Stimulated activated CD4-positive, alpha-beta T cell treated with anti-CD3 and anti-CD28 coated beads, Interleukin-12 subunit alpha, Interleukin-12 subunit beta, amount 100 ng/mL, for 48 hours (primary cell): Measurements from ENCODE around the gene NIPAL4.
"Not testable (repeated sequence)": the region's sequence is repeated elsewhere in the genome, so short reads cannot be mapped to it uniquely, and the experiment has no call there.

Source experiments
- DNase-seq, 3 donors: peaks; one replicate each; pipeline ENCODE4 v3.0.0-alpha.2; 2020; ENCODE audit warnings: low read depth in 2 of 3, low spot score in 1 of 3

The NIPAL4 gene

DNA sequence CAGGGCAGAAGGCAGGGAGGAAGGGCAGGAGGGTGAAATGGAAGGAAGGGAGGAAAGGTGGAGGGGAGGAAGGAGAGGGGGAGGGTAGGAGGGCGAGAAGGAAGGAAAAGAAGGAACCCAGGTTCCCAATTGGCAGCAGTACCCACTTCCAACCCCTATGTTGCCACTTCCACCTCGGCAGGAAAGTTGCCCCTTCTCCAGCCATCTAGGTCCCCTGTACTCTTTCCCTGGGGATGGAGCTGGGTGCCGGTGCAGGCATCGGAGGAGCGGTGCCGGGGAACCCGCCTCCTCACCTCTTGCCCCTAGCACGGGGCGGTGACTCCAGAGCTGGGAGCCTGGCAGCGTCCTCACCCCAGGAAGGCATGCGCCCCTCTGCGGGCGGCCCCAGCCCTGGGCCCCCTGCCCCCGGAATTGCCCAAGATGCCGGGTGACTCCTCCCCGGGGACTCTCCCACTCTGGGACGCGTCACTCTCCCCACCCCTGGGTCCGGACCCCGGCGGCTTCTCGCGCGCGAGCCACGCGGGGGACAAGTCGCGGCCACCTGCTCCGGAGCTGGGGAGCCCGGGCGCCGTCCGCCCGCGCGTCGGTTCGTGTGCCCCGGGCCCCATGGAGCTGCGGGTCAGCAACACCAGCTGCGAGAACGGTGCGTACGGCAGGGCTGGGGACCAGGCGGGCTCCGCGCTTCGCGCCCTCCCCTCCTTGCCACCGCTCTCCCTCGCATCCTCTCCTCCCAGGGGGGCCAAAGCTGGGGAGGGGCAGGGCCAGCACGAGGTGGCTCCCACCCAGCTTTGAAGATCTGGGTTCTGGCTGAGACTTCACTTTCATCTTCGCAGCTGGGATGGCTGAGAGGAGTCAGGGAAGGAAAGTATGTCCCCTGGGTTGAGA lies at the start of gene NIPAL4:
Gene NIPAL4 (plus strand): TSS at position 499 of the 885 bp plus-strand sequence. CDS start 108 bp downstream, at position 607.
- DNase-seq, result peak in 2 of 3 donors; percentile 17 to 27

DNA sequence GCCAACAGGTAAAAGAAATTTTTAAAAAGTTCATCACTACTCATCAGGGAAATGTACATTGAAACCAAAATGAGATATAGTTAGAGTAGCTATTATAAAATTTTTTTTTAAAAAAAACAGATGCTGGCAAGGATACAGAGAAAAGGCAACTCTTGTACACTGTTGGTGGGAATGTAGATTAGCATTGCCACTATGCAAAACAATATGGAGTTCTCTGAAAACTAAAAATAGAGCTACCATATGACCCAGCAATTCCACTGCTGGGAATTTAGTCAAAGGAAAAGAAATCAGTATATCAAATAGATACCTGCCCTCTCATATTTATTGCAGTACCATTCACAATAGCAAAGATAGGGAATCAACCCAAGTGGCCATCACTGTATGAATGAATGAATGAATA lies 44.2 kb upstream of the NIPAL4 start:
- DNase-seq, result no peak

DNA sequence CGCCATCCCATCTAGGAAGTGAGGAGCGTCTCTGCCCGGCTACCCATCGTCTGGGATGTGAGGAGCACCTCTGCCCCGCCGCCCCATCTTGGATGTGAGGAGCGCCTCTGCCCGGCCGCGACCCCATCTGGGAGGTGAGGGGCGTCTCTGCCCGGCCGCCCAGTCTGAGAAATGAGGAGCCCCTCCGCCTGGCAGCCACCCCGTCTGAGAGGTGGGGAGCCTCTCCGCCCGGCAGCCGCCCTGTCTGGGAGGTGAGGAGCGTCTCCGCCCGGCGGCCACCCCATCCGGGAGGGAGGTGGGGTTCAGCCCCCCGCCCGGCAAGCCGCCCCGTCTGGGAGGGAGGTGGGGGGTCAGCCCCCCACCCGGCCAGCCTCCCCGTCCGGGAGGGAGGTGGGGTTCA lies 40.5 kb upstream of the NIPAL4 start:
- not testable (repeated sequence) for DNase-seq

DNA sequence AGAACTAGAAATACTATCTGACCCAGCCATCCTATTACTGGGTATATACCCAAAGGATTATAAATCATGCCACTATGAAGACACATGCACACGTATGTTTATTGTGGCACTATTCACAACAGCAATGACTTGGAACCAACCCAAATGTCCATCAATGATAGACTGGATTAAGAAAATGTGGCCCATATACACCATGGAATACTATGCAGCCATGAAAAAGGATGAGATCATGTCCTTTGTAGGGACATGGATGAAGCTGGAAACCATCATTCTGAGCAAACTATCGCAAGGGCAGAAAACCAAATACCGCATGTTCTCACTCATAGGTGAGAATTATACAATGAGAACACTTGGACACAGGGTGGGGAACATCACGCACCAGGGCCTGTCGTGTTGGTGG lies 30.1 kb upstream of the NIPAL4 start:
- DNase-seq, result not testable (repeated sequence)

DNA sequence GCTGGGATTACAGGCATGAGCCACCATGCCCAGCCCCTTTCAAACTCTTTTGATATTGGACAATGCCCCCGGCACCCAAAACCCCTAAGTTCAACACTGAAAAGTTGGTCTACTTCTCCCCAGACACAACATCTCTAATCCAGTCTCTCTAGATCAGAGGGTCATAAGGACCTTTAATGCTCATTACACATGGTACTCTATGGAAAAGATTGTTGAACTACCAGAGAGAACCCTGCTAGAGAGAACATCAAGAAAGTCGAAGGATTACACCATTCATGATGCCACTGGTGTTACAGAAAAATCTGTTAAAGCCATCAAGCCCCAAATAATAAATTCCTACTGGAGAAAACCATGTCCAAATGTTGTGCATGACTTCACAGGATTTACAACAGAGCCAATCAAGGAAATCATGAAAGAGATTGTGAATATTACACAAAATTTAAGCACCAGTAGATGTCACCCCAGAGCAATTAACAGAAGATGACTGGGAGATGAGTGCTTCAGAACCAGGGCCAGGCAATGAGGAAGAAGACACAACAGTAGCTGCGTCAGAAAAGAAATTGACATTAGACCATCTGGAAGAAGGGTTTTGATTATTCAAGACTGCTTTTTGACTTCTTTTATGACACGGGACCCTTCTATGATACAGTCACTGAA lies 28.3 kb upstream of the NIPAL4 start:
- peak in 1 of 3 donors; percentile 64 for DNase-seq

DNA sequence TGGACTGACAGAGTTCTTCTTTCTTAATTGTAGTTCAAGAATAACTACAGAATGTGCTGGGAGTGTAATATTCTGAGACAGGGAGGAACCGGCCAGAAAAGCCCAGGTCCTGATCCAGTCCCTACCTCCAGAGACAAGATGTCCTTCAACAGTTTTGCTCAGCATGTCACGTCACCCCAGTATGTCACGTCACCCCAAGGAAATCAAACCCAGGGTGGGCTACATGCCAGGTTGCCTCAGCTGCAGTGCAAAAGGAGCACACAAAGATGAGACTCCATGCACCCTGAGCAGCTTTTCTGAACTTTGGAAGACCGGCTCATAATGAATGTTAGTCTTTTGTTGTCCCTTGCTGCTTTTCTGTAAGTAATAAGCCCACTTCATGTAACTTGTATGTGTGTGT lies 25.9 kb upstream of the NIPAL4 start:
- DNase-seq, result no peak

DNA sequence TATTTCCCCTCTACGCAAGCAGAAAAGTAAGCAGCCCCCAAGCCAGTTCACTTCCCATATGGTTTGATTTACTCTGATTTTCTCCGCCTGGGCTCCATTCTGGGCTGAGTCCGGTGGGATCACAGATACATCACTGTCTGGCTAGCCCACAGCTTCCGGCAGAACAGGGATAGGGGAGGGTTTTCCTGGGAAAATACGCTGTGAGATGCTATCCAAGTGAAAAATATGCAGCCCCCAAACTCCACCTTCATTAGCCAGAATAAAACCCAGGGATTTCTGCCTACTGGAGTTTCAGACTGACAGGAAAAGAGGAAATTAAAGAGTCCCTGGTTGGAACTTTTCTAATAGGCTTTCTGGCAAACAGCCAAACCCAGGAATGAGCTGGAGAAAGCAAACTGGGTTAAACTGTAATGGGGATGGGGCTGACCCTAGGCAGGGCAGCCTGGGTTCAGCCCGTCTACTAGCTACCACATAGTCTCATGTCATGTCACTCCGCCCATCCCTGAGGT lies 16.9 kb upstream of the NIPAL4 start:
- no peak for DNase-seq

DNA sequence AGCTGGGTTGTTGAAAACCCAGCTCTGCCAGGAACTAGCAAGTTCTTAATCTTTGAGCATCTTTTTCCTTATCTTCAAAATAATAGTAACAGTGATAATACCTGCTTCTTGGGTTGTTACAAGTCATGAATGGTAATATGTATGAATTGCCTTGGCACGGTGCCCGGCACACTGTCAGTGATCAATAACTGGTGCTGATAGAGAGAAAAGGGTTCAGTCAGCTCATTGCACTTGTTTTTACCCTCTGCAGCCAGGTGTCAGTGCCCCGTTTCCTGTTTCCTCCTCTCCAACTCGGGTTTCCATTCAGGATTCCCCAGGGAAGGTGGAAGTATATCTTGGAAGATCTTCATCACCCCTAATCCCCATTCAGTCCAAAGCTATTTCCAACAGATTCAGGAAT lies 15.8 kb upstream of the NIPAL4 start:
- DNase-seq, result no peak

DNA sequence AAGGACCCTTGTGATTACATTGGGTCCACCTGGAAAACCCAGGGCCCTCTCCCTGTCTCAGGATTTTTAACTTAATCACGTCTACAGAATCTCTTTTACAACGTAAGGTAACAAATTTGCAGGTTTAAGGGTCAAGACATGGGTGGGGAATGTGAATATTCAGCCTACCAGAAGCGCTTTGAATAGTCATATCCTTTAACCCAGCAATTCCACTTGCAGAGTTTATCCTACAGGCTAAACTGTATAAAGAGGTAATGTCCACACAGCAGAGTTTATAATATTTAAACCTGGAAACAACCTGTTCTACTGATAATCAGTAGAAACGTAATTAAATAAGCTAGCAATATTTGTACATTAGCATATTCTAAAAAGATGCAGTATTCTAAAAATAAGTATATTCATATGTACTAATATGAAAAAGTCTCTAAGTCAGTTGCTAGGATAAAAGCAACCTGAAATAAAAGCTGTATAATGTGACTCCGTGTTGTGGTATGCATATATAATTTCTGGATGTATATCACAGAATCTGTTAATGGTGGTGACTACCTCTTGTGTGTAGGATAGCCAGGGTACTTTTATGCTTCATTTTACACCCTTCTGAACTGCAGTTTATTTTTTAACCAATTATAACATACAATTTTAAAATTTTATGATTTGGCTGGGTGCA lies 14.1 kb upstream of the NIPAL4 start:
- no peak for DNase-seq

DNA sequence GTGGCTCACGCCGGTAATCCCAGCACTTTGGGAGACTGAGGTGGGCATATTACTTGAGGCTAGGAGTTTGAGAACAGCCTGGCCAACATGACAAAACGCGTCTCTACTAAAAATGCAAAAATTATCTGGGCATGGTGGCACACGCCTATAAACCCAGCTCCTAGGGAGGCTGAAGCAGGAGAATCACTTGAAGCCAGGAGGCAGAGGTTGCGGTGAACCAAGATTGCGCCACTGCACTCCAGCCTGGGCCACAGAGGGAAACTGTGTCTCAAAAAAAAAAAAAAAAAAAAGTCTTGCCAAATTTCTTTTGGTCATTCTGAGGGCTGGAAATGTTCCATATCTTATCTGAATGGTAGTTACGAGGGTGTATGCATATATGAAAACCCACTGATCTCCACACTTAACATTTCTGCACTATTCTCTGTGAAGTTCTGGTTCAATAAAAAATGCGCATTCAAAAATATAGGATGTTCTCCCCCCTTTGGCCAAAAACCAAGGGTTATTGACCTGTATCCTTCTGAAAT lies 13.5 kb upstream of the NIPAL4 start:
- DNase-seq, result no peak

DNA sequence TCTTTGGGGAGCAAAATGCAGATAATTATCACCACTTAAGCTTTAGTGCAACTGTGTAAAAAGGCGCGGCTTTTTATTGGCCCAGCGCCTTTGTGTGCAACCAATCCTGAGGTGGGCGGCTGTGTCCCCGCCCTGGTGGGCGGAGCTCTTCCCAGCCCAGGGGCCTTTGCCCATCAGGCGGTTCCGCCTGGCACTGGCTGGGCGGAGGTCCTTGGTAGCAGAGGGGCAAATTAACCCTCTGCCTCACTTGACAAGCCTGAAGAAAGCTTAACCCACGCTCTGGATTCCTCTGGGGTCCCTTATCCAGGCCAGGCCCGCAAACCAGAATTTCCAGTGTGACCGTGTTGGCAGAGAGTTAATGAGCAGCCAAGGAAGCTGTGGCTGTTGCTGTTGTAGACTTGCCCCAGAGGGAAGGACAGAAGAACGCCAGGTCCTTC lies 12.8 kb upstream of the NIPAL4 start:
- DNase-seq, result no peak

DNA sequence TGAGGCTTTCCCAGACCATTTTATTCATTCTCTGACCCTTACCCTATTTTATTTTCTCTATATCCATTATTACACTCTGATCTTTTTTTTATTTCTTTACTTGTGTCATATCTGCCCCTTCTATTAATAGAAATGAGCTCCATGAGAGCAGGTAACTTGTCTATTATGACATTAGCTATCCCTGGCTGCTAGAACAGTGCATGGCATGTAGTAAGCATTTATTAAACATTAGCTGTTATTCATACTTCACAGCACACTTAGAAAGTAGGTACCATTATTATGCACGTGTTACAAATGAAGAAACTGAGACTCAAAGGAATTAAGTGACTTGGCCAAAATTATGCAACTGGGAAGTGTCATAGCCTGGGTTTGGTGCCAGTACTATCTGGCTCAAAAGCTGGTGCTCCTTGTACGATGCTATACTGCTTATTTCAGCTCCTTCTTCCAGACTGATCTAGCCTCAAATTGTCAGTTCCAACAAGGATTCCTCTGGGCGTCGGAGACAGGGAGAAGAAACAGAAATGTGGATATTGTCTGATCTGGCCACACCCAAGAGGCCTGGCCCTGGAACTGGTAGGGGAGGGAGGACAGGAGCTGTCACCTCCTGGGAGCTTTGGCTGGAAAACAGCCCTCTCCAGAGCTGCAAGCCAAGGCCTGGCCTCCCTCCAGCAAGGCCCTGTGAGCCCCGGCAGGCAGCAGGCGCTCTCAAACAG lies 10.8 kb upstream of the NIPAL4 start:
- no peak for DNase-seq

DNA sequence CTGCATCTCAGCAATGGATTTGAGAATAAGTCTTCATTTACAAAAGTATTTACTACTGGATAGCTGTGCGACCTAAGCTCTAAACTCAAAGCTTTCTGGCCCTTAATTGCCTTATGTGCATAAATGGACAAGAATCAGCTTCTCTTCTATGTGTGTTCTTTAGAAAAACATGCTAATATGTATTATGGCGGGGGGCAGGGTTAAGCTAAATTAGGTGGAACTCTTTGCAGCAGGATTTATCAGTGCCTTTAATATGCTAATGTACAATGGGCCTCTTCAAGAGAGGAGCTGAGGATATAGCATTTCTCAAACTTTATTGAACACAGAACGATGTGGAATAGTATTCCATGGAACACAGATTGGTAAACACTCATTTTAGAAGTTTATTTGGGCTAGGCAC lies 10.0 kb upstream of the NIPAL4 start:
- DNase-seq, result no peak

DNA sequence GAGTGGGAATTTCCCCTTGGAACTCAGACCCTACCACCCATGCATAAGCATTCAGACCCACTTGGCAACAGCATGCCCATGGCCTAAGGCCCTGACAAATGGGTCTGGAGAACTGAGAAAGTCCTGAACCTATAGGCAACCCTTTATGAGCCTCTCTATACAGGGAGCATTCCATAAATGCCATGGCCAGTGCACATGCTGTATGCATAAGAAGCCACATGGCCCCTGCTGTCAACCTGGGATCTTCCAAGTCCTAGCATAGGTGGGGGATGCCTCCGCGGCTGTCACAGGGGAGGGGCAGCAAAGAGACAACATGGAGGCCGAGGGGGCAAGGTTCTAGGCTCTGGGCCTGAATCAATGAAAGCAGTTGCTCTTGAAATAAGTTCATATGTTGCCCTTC lies 8.2 kb upstream of the NIPAL4 start:
- no peak for DNase-seq

DNA sequence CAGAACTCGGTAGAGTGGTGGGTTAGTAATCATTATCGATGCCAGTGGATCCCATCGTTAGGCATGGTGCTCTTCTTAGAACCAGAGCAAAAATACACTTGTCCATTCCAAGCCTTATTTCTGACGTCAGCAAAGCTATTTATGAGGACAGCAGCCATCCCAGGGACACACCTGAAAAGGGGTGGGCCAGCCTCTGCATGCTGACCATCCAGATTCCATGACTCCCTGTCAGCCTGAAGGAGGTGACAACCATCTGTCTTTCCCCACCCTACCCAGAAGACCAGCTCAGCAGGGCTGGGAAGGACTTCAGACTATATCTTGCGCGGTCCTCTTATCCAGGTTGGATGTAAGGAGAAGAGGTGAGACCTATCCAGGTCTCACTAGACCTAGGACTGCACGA lies 5.7 kb upstream of the NIPAL4 start:
- no peak for DNase-seq

DNA sequence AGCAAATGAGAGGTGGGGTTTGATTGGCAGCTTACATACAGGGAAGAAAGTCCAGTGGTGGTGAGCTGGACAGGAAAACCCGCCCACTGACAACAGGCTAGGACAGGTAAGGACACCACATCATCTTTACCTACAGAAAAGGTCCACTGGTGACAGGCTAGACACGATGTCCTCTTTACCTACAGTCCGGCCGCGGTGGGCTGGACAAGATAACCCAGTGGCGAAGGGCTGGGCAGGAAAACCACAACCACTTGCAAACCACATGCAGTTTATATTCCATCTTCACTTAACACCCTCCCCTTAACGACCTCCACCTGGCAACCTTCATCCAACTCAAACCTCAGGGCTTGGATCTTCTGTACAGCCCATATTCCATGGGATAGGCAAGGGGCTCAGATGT lies 5.0 kb upstream of the NIPAL4 start:
- DNase-seq, result no peak

DNA sequence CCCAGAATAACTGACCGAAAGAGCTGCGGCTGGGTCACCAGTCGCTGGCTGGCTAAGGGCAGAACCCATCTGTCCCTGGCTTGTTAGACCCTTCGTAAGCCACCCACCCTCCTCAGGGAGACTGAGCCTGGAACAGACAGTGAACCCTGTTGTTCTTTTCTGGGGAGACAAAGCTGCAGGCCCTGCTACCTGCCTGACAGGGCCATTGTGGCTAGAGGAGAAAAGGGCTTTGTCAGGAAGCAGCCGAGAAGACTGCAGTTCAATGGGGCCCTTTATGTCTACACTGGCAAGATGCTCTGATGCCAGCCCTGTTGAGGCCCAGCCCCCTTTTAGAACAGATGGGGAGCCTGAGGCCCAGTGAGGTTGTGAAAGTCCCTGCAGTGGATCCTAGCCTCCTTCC lies 3.7 kb upstream of the NIPAL4 start:
- no peak for DNase-seq

DNA sequence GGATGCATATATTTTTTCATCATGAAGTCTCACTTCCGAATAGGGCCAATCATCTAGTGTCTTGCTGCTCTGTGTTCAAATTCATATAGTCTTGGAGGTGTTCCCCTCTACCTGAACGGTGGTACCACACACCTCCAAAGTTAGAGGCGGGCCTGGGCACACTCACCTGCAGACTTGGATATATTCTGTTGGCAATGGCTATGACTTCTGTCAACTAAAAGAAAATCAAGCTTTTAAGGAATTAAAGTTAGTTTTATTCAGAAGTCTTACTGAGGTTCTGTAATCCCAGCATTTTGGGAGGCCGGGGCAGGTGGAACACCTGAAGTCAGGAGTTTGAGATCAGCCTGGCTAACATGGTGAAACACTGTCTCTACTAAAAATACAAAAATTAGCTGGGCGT lies 2.6 kb upstream of the NIPAL4 start:
- no peak for DNase-seq

DNA sequence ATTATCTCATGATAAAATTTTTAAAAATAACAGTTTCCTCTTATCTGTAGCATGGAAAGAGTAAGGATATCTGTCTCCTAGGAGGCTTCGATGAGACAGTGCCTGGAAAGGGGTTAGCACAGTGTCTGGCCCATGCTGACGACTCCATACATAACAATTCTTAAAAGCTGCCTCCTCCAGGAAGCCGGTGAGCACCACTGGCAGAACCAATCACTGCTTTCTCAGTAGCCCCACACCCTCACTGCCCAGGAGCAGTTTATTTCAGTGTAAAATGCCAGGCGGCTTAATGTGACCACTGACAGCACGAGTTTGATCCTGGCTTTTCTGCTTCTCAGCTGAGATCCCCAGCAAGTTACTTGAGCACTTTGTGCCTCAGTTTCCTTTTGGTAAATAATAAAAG lies 1.2 kb upstream of the NIPAL4 start:
- DNase-seq, result no peak

DNA sequence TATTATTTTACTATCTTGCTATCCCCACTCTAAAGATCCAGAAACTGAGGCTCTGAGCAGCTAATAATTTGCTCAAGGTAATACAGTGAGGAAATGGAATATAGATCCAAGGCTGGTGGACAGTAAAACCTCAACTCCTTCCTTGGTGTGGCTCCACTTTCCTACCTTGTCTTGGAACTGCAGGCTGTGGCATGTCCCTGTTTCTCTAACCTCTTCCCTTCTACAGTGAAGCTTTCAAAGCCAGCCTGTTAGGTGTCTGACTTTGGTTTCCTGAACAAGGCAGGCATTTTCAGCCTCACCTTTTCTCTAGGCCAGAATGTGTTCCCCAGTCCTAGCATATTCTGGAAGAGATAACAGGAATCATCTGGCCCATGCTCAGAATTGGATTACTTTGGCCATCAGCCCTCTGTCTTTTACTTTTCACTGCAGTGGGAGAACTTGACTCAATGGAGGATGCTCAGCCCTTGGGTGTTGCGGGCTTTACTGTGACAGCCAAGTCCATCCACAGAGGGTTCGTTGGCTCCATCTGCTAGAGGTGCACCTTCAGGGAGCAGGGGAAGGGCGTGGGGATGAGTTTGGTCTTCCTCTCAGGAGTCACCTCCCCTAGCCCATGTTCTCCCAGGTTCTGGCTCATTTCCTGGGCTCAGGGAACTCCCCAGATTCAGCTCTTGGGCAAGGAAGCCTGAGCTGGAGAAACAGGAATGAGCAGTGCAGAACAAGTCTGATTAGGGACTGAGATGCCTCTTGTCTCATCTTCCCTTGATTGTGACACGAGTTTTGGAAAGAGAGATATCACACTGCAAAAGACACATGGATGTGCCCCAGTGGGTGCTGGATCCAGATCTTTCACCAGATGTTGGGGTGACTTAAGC lies 1.1 kb downstream of the NIPAL4 start:
- DNase-seq, result no peak
